ENCODE data around the gene EML5.

Gene EML5

DNA sequence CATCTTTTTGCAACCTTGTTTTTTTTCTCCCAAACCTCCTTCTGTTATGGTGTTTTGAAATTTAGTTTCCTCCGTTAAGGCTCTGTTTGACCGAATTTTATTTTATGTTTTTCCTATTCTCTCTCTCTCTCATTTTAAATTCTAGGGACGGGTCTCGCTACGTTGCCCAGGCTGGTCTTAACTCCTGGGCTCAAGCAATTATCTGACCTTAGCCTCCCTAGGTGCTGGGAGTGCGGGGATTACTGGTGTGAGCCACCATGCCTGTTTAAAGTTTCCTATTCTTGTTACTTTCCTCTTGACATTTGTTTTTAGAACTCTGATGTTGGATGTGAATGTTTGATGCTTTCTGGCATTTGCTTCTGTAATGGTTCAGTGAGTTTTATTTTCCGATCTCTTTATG is 228.9 kb downstream of the EML5 start:
- DNase-seq (ENCODE audit: low read depth, low spot score) = no peak

DNA sequence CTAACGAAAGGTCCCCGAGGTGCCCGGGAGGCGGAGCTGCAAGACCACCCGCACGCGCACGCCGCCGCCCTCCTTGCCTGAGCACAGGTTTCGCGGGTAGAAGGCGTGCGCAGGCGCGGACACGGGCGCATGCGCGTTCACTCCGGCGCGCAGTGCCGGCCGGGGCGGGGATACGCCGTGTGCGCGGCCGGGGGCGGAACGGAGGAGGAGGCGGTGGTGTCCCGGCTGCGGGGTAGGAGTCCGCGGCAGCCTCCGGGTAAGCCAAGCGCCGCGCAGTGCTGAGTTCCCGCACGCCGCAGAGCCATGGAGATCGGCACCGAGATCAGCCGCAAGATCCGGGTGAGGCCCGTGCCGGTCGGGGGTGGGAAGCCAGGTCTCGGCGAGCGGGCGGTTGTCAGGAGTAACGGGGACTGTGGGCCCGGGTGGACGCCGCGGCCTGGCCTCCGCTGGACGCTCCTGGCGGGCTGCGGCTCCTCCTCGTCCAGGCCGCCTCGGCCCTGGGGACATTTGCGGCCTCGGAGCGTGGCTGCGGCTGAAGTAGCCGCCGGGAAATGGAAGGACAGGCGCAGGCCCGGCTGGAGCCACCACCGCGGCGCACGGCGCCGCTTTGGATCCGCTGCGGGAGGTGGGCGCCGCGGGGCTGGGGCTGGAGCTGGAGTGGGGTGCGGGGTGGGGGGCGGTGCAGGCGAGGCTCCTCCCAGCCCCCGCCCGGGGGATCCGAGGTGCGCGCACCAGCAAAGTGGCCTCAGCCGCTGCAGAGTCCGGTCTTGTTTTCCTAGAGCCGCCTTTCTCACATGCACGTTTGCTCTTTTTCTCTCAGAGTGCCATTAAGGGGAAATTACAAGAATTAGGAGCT is 229.7 kb downstream of the EML5 start, which contains the start of gene ZC3H14:
ZC3H14 (plus strand) TSS at position 207 of the 856 bp plus-strand sequence; CDS start at position 304, 97 bp downstream.
- peak; percentile 93 for DNase-seq (ENCODE audit: low read depth, low spot score)

DNA sequence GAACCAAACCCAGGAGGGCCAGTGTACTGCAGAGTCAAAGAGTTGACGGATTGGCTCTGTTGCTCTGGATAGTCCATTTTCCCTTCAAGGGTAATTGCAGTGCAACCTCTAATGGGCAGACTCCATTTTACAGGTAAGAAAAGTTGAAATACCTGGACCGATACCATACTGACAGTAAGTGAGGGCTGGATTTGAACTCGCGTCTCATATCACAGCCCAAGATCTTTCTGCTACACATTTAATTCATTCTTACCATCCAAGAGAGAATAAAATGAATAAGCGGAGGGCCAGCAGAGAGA is 230.3 kb downstream of the EML5 start:
- no peak for DNase-seq (ENCODE audit: low read depth, low spot score)
